ENCODE results near the gene CAMK2N2. TPM values are rescaled to one million over a fixed set of nuclear protein-coding genes. Genes with fewer than 3 reads are reported as not detected.

Gene CAMK2N2
- total RNA-seq, 2 donors from 2014 or later = 0.33 to 1.8 TPM

- H3K9me3 ChIP-seq (ENCODE audit: control insufficient read depth, low read length) = no peaks in the 10 kb centered on the region
- H3K4me1 ChIP-seq (ENCODE audit: control insufficient read depth, insufficient read depth, low read length) = peaks cover 3% of the 10 kb centered on the region
- Mint-ChIP-seq H3K36me3 (ENCODE audit: low read depth) (peaks cover 17% of the 10 kb centered on the region), H3K4me1 (peaks cover 8% of the 10 kb centered on the region), H3K9me3 (no peaks in the 10 kb centered on the region), H3K27me3 (ENCODE audit: insufficient read depth) (peaks cover 35% of the 10 kb centered on the region), H3K4me3 (no peak overlapping the region), H3K27ac (no peak overlapping the region)
- H3K27me3 ChIP-seq (ENCODE audit: control insufficient read depth, insufficient read depth, low read length, poor library complexity, severe bottlenecking) = peaks cover 19% of the 10 kb centered on the region
- H3K36me3 ChIP-seq (ENCODE audit: control insufficient read depth, insufficient read depth, low read length) = peaks cover 16% of the 10 kb centered on the region
- TF ChIP-seq CTCF (conservative IDR thresholded peaks at IDR 0.05) = no peak
- no peak for DNase-seq
- no peak overlapping the region for H3K4me3 ChIP-seq (ENCODE audit: low read length)
- WGBS, 2 experiments (ENCODE audit: insufficient coverage in 1 of 2, insufficient read length in 1 of 2) = 87 to 92% methylated on average over 6 to 7 of the region's 7 CpGs
- H3K9ac ChIP-seq (ENCODE audit: extremely low read depth, low read length, poor library complexity, severe bottlenecking) = no peak overlapping the region
- H3K27ac ChIP-seq (ENCODE audit: low read depth, low read length) = no peak overlapping the region
Measured at GRCh38 chr3:184239708-184240107, 21.6 kb downstream of the CAMK2N2 start.

- TF ChIP-seq CTCF (conservative IDR thresholded peaks at IDR 0.05) = no peak
- 92 to 100% methylated on average over 1 to 8 of the region's 8 CpGs for WGBS, 2 experiments (ENCODE audit: insufficient coverage in 1 of 2, insufficient read length in 1 of 2)
- Histone ChIP-seq H3K4me1 (ENCODE audit: control insufficient read depth, insufficient read depth, low read length) (peaks cover 3% of the 10 kb centered on the region), H3K36me3 (ENCODE audit: control insufficient read depth, insufficient read depth, low read length) (peaks cover 11% of the 10 kb centered on the region), H3K4me3 (ENCODE audit: low read length) (no peak overlapping the region), H3K27ac (ENCODE audit: low read depth, low read length) (no peak overlapping the region), H3K9ac (ENCODE audit: extremely low read depth, low read length, poor library complexity, severe bottlenecking) (no peak overlapping the region), H3K27me3 (ENCODE audit: control insufficient read depth, insufficient read depth, low read length, poor library complexity, severe bottlenecking) (peaks cover 24% of the 10 kb centered on the region), H3K9me3 (ENCODE audit: control insufficient read depth, low read length) (no peaks in the 10 kb centered on the region)
- Mint-ChIP-seq H3K4me3 (no peak overlapping the region), H3K27me3 (ENCODE audit: insufficient read depth) (peaks cover 40% of the 10 kb centered on the region), H3K36me3 (ENCODE audit: low read depth) (peaks cover 14% of the 10 kb centered on the region), H3K4me1 (peaks cover 8% of the 10 kb centered on the region), H3K9me3 (no peaks in the 10 kb centered on the region), H3K27ac (no peak overlapping the region)
- DNase-seq = no peak
Measured at GRCh38 chr3:184239221-184239620, 22.1 kb downstream of the CAMK2N2 start.

- Histone ChIP-seq H3K4me1 (ENCODE audit: control insufficient read depth, insufficient read depth, low read length) (peaks cover 3% of the 10 kb centered on the region), H3K36me3 (ENCODE audit: control insufficient read depth, insufficient read depth, low read length) (peaks cover 8% of the 10 kb centered on the region), H3K9ac (ENCODE audit: extremely low read depth, low read length, poor library complexity, severe bottlenecking) (no peak overlapping the region), H3K4me3 (ENCODE audit: low read length) (no peak overlapping the region), H3K9me3 (ENCODE audit: control insufficient read depth, low read length) (no peaks in the 10 kb centered on the region), H3K27me3 (ENCODE audit: control insufficient read depth, insufficient read depth, low read length, poor library complexity, severe bottlenecking) (peaks cover 33% of the 10 kb centered on the region), H3K27ac (ENCODE audit: low read depth, low read length) (no peak overlapping the region)
- Mint-ChIP-seq H3K27me3 (ENCODE audit: insufficient read depth) (peaks cover 49% of the 10 kb centered on the region), H3K4me3 (no peak overlapping the region), H3K27ac (no peak overlapping the region), H3K4me1 (peaks cover 8% of the 10 kb centered on the region), H3K9me3 (no peaks in the 10 kb centered on the region), H3K36me3 (ENCODE audit: low read depth) (peaks cover 8% of the 10 kb centered on the region)
- TF ChIP-seq CTCF (conservative IDR thresholded peaks at IDR 0.05) = no peak
- WGBS, 2 experiments (ENCODE audit: insufficient coverage in 1 of 2, insufficient read length in 1 of 2) = 91 to 95% methylated on average over 12 to 13 of the region's 13 CpGs
- DNase-seq = no peak
Measured at GRCh38 chr3:184238246-184238818, 23.0 kb downstream of the CAMK2N2 start.
